Measurements from ENCODE around the gene GDAP2. TPM values are rescaled to one million over a fixed set of nuclear protein-coding genes. Genes with fewer than 3 reads are reported as not detected.
"Not testable (repeated sequence)": the region's sequence is repeated elsewhere in the genome, so short reads cannot be mapped to it uniquely, and the experiment has no call there.

GDAP2 gene
- total and polyA plus RNA-seq, 10 donors: 3.0 to 44.6 (median 33.3) TPM

DNA sequence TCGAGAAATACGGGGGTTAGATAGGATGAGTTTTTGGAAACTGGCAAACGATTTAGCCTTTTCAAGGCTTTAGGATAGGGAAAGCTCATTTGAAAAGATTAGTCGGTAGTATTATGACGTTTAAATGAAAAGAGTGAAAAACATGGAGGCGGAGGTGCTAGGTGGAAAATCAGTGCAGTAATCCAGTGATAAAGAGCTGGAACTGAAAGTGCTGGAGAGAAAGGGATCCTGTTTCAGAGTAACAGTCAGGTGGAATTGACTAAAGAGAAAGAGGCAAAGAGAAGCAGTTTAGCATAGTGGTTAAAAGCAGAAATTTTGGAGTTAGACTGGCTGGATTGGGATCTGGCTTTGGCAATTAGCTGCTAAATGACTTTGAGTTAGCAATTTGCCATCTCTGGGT is 1.1 kb upstream of the GDAP2 start:
- Histone ChIP-seq H3K36me3 (peaks cover 0 to 25% (median 11%) of the 10 kb centered on the region in 6 donors), H3K27me3 (replicated peaks in 1 of 7) (no peaks in the 10 kb centered on the region), H3K4me3 (peak overlapping the region; percentile 82 to 99 (median 96)), H3K9me3 (no peaks in the 10 kb centered on the region), H3K27ac (peak overlapping the region in 5 of 8 donors; percentile 95 to 98 (median 96)), H3K4me1 (peaks cover 26 to 64% (median 55%) of the 10 kb centered on the region in 6 donors)
- no peak for DNase-seq
- intact Hi-C loops (cut with DNase I; ENCODE audit: low total_unique reads): no loop called here
- WGBS, 5 donors: 1 to 5% (median 4%) methylated on average over 6 of the region's 6 CpGs
- TF ChIP-seq POLR2A (IDR thresholded peaks at IDR 0.05): no peak
- TF ChIP-seq POLR2AphosphoS5 (IDR thresholded peaks at IDR 0.05): no peak
- TF ChIP-seq CTCF (IDR thresholded peaks at IDR 0.05 in 8 of 11, conservative IDR thresholded peaks at IDR 0.05 in 3 of 11): no peak

- Histone ChIP-seq H3K27me3 (replicated peaks in 1 of 7) (no peaks in the 10 kb centered on the region), H3K27ac (peak overlapping the region in 7 of 8 donors; percentile 90 to 98 (median 95)), H3K9me3 (no peaks in the 10 kb centered on the region), H3K36me3 (peaks cover 0 to 21% (median 9%) of the 10 kb centered on the region in 6 donors), H3K4me1 (peaks cover 26 to 68% (median 56%) of the 10 kb centered on the region in 6 donors), H3K4me3 (peak overlapping the region; percentile 82 to 99 (median 96))
- intact Hi-C loops (cut with DNase I; ENCODE audit: low total_unique reads): no loop called here
- DNase-seq: no peak
- TF ChIP-seq POLR2AphosphoS5 (IDR thresholded peaks at IDR 0.05) (no peak), CTCF (IDR thresholded peaks at IDR 0.05 in 8 of 11, conservative IDR thresholded peaks at IDR 0.05 in 3 of 11) (no peak), POLR2A (IDR thresholded peaks at IDR 0.05) (no peak)
- 0 to 1% (median 1%) methylated on average over 12 of the region's 12 CpGs for WGBS, 5 donors
Measured at GRCh38 chr1:117930173-117930447, 689 bp upstream of the GDAP2 start.

- Histone ChIP-seq H3K4me3 (peak overlapping the region; percentile 82 to 99 (median 96)), H3K36me3 (peaks cover 0 to 15% (median 2%) of the 10 kb centered on the region in 6 donors), H3K27ac (peak overlapping the region; percentile 87 to 98 (median 95)), H3K4me1 (peaks cover 26 to 69% (median 56%) of the 10 kb centered on the region in 6 donors), H3K9me3 (no peaks in the 10 kb centered on the region), H3K27me3 (replicated peaks in 1 of 7) (no peaks in the 10 kb centered on the region)
- DNase-seq: no peak
- intact Hi-C loops (cut with DNase I; ENCODE audit: low total_unique reads): no loop called here
- TF ChIP-seq POLR2A (IDR thresholded peaks at IDR 0.05) (no peak), POLR2AphosphoS5 (IDR thresholded peaks at IDR 0.05) (peak in 2 of 3 donors; percentile 1 to 76)
- WGBS, 5 donors: 0 to 1% (median 0%) methylated on average over 23 to 24 of the region's 24 CpGs
Measured at GRCh38 chr1:117928881-117929342, 509 bp downstream of the GDAP2 start.

GRCh38 chr1:117925981-117926380 is 3.4 kb downstream of the GDAP2 start:
- Histone ChIP-seq H3K27ac (peak overlapping the region in 3 of 8 donors; percentile 12 to 60 (median 59)), H3K36me3 (peaks cover 0 to 9% (median 0%) of the 10 kb centered on the region in 6 donors)
- 49 to 67% (median 58%) methylated on average over 3 of the region's 3 CpGs for WGBS, 5 donors

GRCh38 chr1:117922717-117923116 is 6.7 kb downstream of the GDAP2 start:
- Histone ChIP-seq H3K4me1 (peaks cover 10 to 33% (median 22%) of the 10 kb centered on the region in 6 donors), H3K36me3 (peaks cover 0 to 34% (median 19%) of the 10 kb centered on the region in 6 donors)
- H3K9me3 ChIP-seq; H3K27me3 ChIP-seq (replicated peaks in 1 of 7); DNase-seq; intact Hi-C loops (cut with DNase I; ENCODE audit: low total_unique reads); H3K4me3 ChIP-seq; H3K27ac ChIP-seq: not testable (repeated sequence)
- WGBS, 5 donors: 91 to 99% (median 95%) methylated on average over 7 of the region's 7 CpGs

More at GRCh38 chr1:117925981-117926380, 3.4 kb downstream of the GDAP2 start:
- H3K27me3 ChIP-seq (replicated peaks in 1 of 7): no peaks in the 10 kb centered on the region
- no peak for TF ChIP-seq POLR2A (IDR thresholded peaks at IDR 0.05)
- no peak for TF ChIP-seq CTCF (IDR thresholded peaks at IDR 0.05 in 8 of 11, conservative IDR thresholded peaks at IDR 0.05 in 3 of 11)
- no peak for TF ChIP-seq POLR2AphosphoS5 (IDR thresholded peaks at IDR 0.05)
- H3K9me3 ChIP-seq: no peaks in the 10 kb centered on the region
- H3K4me1 ChIP-seq: peaks cover 24 to 58% (median 43%) of the 10 kb centered on the region in 6 donors
- no peak for DNase-seq
- no peak overlapping the region for H3K4me3 ChIP-seq
- intact Hi-C loops (cut with DNase I; ENCODE audit: low total_unique reads): no loop called here
